T47D (cell line): Measurements from ENCODE around the gene USP35.

Experiments
- DNase-seq, 2 experiments: peaks; one replicate each; pipeline versions ENCODE4 v3.0.0 to v3.0.0-alpha.2; 2011 to 2012; ENCODE audit warnings: low read depth in 1 of 2, low spot score in 1 of 2
- JUND ChIP-seq: IDR thresholded peaks from 2 replicates; pipeline ENCODE4 v1.6.1; 2012; ENCODE audit warnings: low read depth
- in situ Hi-C: cut with HindIII; loops from 2 replicates; pipeline ENCODE4 v1.10.0; 2016; ENCODE audit warnings: low sequenced_read_pairs, low pct_unique_long_range_greater_than_20kb

Gene USP35

GRCh38 chr11:78250099-78250498 lies 61.4 kb downstream of the USP35 start:
- DNase-seq = no peak
- in situ Hi-C loops = no loop called here
- no peak for TF ChIP-seq JUND

- in situ Hi-C loops = no loop called here
- TF ChIP-seq JUND = no peak
- no peak for DNase-seq
Observed at GRCh38 chr11:78251083-78251775, 62.5 kb downstream of the USP35 start.

GRCh38 chr11:78253797-78254196 lies 65.1 kb downstream of the USP35 start:
- DNase-seq = no peak
- TF ChIP-seq JUND = no peak
- in situ Hi-C loops = no loop called here

GRCh38 chr11:78254268-78254667 lies 65.5 kb downstream of the USP35 start:
- in situ Hi-C loops = no loop called here
- TF ChIP-seq JUND = no peak

GRCh38 chr11:78255919-78256318 lies 67.2 kb downstream of the USP35 start:
- in situ Hi-C loops = no loop called here
- TF ChIP-seq JUND = no peak
- DNase-seq = no peak

More at GRCh38 chr11:78254268-78254667, 65.5 kb downstream of the USP35 start:
- no peak for DNase-seq

GRCh38 chr11:78256962-78257361 lies 68.2 kb downstream of the USP35 start:
- DNase-seq = no peak

GRCh38 chr11:78257654-78258053 lies 68.9 kb downstream of the USP35 start:
- TF ChIP-seq JUND = no peak
- in situ Hi-C loops = no loop called here
- DNase-seq = no peak

More at GRCh38 chr11:78256962-78257361, 68.2 kb downstream of the USP35 start:
- in situ Hi-C loops = no loop called here
- no peak for TF ChIP-seq JUND

- DNase-seq = peak; percentile 18 to 91
- in situ Hi-C loops = no loop called here
- no peak; the same call in 1 of the 2 replicates for TF ChIP-seq JUND
Observed at GRCh38 chr11:78259777-78260487, 71.2 kb downstream of the USP35 start.

- DNase-seq = no peak
- in situ Hi-C loops = no loop called here
- TF ChIP-seq JUND = no peak
Observed at GRCh38 chr11:78261367-78261766, 72.6 kb downstream of the USP35 start.

GRCh38 chr11:78261828-78262227 lies 73.1 kb downstream of the USP35 start:
- in situ Hi-C loops = no loop called here
- TF ChIP-seq JUND = no peak
- no peak for DNase-seq

GRCh38 chr11:78262238-78262637 lies 73.5 kb downstream of the USP35 start:
- DNase-seq = no peak
- TF ChIP-seq JUND = no peak
- in situ Hi-C loops = no loop called here

GRCh38 chr11:78262691-78263090 lies 74.0 kb downstream of the USP35 start:
- in situ Hi-C loops = no loop called here
- no peak for DNase-seq
- TF ChIP-seq JUND = no peak
